Embryonic facial prominence (tissue), 1 donor: Measurements from ENCODE around the gene SLC45A3.

Experiments used
- DNase-seq: peaks from one replicate; pipeline ENCODE4 v3.0.0-alpha.2; 2016; ENCODE audit errors: extremely low spot score

SLC45A3 gene

GRCh38 chr1:205610901-205611466 lies 69.3 kb downstream of the SLC45A3 start:
- no peak for DNase-seq

- no peak for DNase-seq
These were observed 70.3 kb downstream of the SLC45A3 start for GRCh38 chr1:205610036-205610435.
